Smooth muscle cell of the pulmonary artery (primary cell): Measurements from ENCODE around the gene TMEM167A. TPM values are rescaled to one million over a fixed set of nuclear protein-coding genes. Genes with fewer than 3 reads are reported as not detected.

Experiments
- total RNA-seq: library from RNA; depleted of rRNA; stranded (reverse); fragments of >200 nt; gene quantifications from 2 replicates; pipeline ENCODE4 v1.2.3, GENCODE V29; 2014

The TMEM167A gene, protein sequence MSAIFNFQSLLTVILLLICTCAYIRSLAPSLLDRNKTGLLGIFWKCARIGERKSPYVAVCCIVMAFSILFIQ
- 58.8 and 91.5 TPM in 2 replicates for total RNA-seq

DNA sequence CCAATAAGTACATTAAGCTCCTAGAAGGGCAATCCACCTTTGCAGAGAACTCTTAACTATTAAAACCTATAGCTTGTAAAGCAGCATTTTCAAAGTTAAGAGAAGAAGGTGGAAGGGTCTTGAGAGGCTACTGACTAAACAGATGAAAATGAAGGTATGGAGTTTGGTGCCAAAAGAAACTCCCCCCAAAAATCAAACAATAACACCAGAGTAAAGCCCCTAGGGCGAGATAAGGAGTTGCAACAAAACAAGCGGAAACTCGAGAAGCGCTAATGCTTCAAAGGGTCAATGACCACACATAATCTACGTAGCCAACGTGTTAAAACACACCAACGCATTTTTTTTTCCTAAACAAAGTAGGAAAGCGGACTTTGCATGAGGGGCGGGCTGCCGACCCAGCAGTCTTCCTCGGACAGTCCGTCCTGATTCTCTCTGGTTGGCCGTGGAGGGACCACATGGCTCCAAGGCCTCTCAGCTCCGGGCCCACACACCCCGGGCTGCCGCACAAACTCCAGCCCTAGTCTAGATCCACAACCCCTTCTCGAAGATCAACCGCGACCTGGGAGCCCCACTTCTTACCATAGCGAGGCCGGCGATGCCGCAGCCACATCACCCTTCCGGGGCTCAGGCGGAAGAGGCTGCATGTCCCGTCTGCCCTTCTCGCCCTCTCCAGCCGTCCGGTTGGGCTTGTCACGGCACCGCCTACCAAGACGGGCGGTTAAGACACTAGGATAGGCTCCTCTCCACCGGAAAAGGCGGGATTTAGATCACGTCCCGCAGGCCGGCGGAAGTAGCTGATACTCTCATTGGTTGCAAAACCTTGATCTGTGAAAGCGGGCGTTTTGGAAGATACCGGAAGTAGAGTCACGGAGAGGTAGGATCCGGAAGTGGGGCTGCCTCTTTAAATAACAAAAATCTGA lies at the start of gene TMEM167A, which contains the start of gene XRCC4:
Gene TMEM167A, minus strand, starts transcription at position 653 of the 920 bp plus-strand sequence. Its CDS starts 71 bp downstream, at position 582.
Gene XRCC4, plus strand, starts transcription at position 806 of the 920 bp plus-strand sequence. CDS start 27,373 bp downstream, outside the sequence.

Other genes starting within 250 kb of the TMEM167A start
- gene XRCC4, start 153 bp upstream of the TMEM167A start, total RNA-seq, result 14.1 and 22.6 TPM in 2 replicates